NK-92 treated with Interleukin-12 subunit alpha and Interleukin-12 subunit beta, amount 100 ng/mL, for 24 hours (cell line): Measurements from ENCODE around the gene MYO1C.

Experiments
- DNase-seq: peaks from one replicate; lab custom pipeline; 2025; lab: John Stamatoyannopoulos, UW

Gene MYO1C

GRCh38 chr17:1506649-1507267, 14.3 kb upstream of the MYO1C start:
- no peak for DNase-seq

GRCh38 chr17:1505586-1505985, 13.1 kb upstream of the MYO1C start:
- DNase-seq = no peak

- no peak for DNase-seq
These were observed 12.4 kb upstream of the MYO1C start for GRCh38 chr17:1504866-1505265.

- no peak for DNase-seq
These were observed 11.2 kb upstream of the MYO1C start for GRCh38 chr17:1503699-1504098.

GRCh38 chr17:1498869-1499268, 6.4 kb upstream of the MYO1C start:
- DNase-seq = no peak

- DNase-seq = no peak
These were observed 5.7 kb upstream of the MYO1C start for GRCh38 chr17:1498233-1498632.

- no peak for DNase-seq
These were observed 5.3 kb upstream of the MYO1C start for GRCh38 chr17:1497831-1498230.

GRCh38 chr17:1496869-1497268, 4.4 kb upstream of the MYO1C start:
- DNase-seq = no peak

GRCh38 chr17:1495265-1495989, 2.9 kb upstream of the MYO1C start:
- no peak for DNase-seq

- no peak for DNase-seq
These were observed 2.3 kb upstream of the MYO1C start for GRCh38 chr17:1494736-1495253.

- DNase-seq = no peak
These were observed 1.7 kb upstream of the MYO1C start for GRCh38 chr17:1494203-1494602.

GRCh38 chr17:1493291-1493980, 950 bp upstream of the MYO1C start:
- no peak for DNase-seq

GRCh38 chr17:1491443-1492248, 840 bp downstream of the MYO1C start:
- DNase-seq = no peak

GRCh38 chr17:1490643-1491442, 1.6 kb downstream of the MYO1C start:
- no peak for DNase-seq

- DNase-seq = no peak
These were observed 3.6 kb downstream of the MYO1C start for GRCh38 chr17:1488826-1489270.

GRCh38 chr17:1487939-1488825, 4.3 kb downstream of the MYO1C start:
- no peak for DNase-seq

GRCh38 chr17:1486802-1487695, 5.4 kb downstream of the MYO1C start:
- no peak for DNase-seq

GRCh38 chr17:1485423-1486376, 6.8 kb downstream of the MYO1C start:
- no peak for DNase-seq
